ENCODE data around the gene FABP6.
A peak's percentile ranks its signal among the peaks of the same experiment; 100 is the strongest.
"Not testable (repeated sequence)": the region's sequence is repeated elsewhere in the genome, so short reads cannot be mapped to it uniquely, and the experiment has no call there.

FABP6 gene

GRCh38 chr5:160229190-160229742, at the start of gene FABP6:
Gene FABP6, plus strand, starts transcription at chr5:160229506. Its CDS starts 52 bp downstream, at chr5:160229558.
- DNase-seq = no peak

GRCh38 chr5:160180931-160181330, 48.4 kb upstream of the FABP6 start:
- DNase-seq = no peak

- no peak for DNase-seq
Observed at GRCh38 chr5:160181965-160182622, 47.2 kb upstream of the FABP6 start.

- DNase-seq = no peak
Observed at GRCh38 chr5:160183075-160183474, 46.2 kb upstream of the FABP6 start.

- no peak for DNase-seq
Observed at GRCh38 chr5:160185626-160186360, 43.5 kb upstream of the FABP6 start.

- DNase-seq = no peak
Observed at GRCh38 chr5:160186480-160186879, 42.8 kb upstream of the FABP6 start.

- no peak for DNase-seq
Observed at GRCh38 chr5:160187091-160187490, 42.2 kb upstream of the FABP6 start.

- peak; percentile 53 for DNase-seq
Observed at GRCh38 chr5:160188141-160189015, 40.9 kb upstream of the FABP6 start.

- no peak for DNase-seq
Observed at GRCh38 chr5:160192424-160192823, 36.9 kb upstream of the FABP6 start.

- not testable (repeated sequence) for DNase-seq
Observed at GRCh38 chr5:160193076-160193475, 36.2 kb upstream of the FABP6 start.

- DNase-seq = not testable (repeated sequence)
Observed at GRCh38 chr5:160193790-160194189, 35.5 kb upstream of the FABP6 start.

- no peak for DNase-seq
Observed at GRCh38 chr5:160197341-160198144, 31.8 kb upstream of the FABP6 start.

- DNase-seq = no peak
Observed at GRCh38 chr5:160198146-160198545, 31.2 kb upstream of the FABP6 start.

- no peak for DNase-seq
Observed at GRCh38 chr5:160198841-160199409, 30.4 kb upstream of the FABP6 start.

GRCh38 chr5:160199410-160199911, 29.8 kb upstream of the FABP6 start:
- DNase-seq = peak; percentile 85

- no peak for DNase-seq
Observed at GRCh38 chr5:160207061-160207460, 22.2 kb upstream of the FABP6 start.

GRCh38 chr5:160209917-160210316, 19.4 kb upstream of the FABP6 start:
- DNase-seq = no peak

GRCh38 chr5:160210606-160211005, 18.7 kb upstream of the FABP6 start:
- DNase-seq = no peak

GRCh38 chr5:160211352-160211751, 18.0 kb upstream of the FABP6 start:
- no peak for DNase-seq

- no peak for DNase-seq
Observed at GRCh38 chr5:160213537-160213936, 15.8 kb upstream of the FABP6 start.

GRCh38 chr5:160219356-160219755, 9.9 kb upstream of the FABP6 start:
- DNase-seq = no peak

- DNase-seq = no peak
Observed at GRCh38 chr5:160221082-160221481, 8.2 kb upstream of the FABP6 start.

Measured in 8988T (cell line).